Bronchial epithelial cell (primary cell): Measurements from ENCODE around the gene AKAP3. TPM values are rescaled to one million over a fixed set of nuclear protein-coding genes. Genes with fewer than 3 reads are reported as not detected.

Experiments used
- DNase-seq: peaks from one replicate; pipeline ENCODE4 v3.0.0-alpha.2; 2010; ENCODE audit warnings: low read depth
- FAIRE-seq: peaks from 2 replicates; lab custom pipeline; 2011; peaks lifted over from hg19 to GRCh38; lab: Jason Lieb, UNC
- H3K27me3 ChIP-seq: 2 replicates; pipeline ENCODE4 v1.5.1; 2011; ENCODE audit warnings: low read length; ENCODE audit not compliant: control insufficient read depth, insufficient read depth
- H3K36me3 ChIP-seq: 2 replicates; pipeline ENCODE4 v1.5.1; 2011; ENCODE audit warnings: low read length; ENCODE audit not compliant: control insufficient read depth, insufficient read depth
- H3K4me3 ChIP-seq: 2 replicates; pipeline ENCODE4 v1.5.1; 2011; ENCODE audit warnings: mild to moderate bottlenecking, low read depth, low read length, control low read depth
- CTCF ChIP-seq: IDR thresholded peaks from 2 replicates; pipeline ENCODE4 v1.5.1; 2011; ENCODE audit warnings: mild to moderate bottlenecking, moderate library complexity, low read length, control low read depth, inconsistent platforms; ENCODE audit not compliant: insufficient read depth, severe bottlenecking
- total RNA-seq: library from RNA; depleted of rRNA; stranded (reverse); fragments of >200 nt; gene quantifications from 2 replicates; pipeline ENCODE4 v1.2.1, GENCODE V29; 2014

Gene AKAP3
- total RNA-seq, 1 donor from 2014 or later = 0.53 TPM

GRCh38 chr12:4615667-4616066, 33.2 kb downstream of the AKAP3 start:
- FAIRE-seq (no peak), DNase-seq (no peak)
- Histone ChIP-seq H3K27me3 (no peaks in the 10 kb centered on the region), H3K36me3 (peaks cover 1% of the 10 kb centered on the region), H3K4me3 (no peak overlapping the region)
- no peak for TF ChIP-seq CTCF

- H3K36me3 ChIP-seq = peaks cover 6% of the 10 kb centered on the region
- FAIRE-seq (no peak), DNase-seq (no peak)
- H3K27me3 ChIP-seq = no peaks in the 10 kb centered on the region
- no peak for TF ChIP-seq CTCF
- H3K4me3 ChIP-seq = no peak overlapping the region
Measured at GRCh38 chr12:4610481-4610880, 38.4 kb downstream of the AKAP3 start.

GRCh38 chr12:4609071-4609470, 39.8 kb downstream of the AKAP3 start:
- TF ChIP-seq CTCF = no peak
- no peak for FAIRE-seq

GRCh38 chr12:4607056-4607455, 41.8 kb downstream of the AKAP3 start:
- DNase-seq (no peak), FAIRE-seq (no peak)
- H3K4me3 ChIP-seq = no peak overlapping the region
- peaks cover 6% of the 10 kb centered on the region for H3K36me3 ChIP-seq
- H3K27me3 ChIP-seq = no peaks in the 10 kb centered on the region
- TF ChIP-seq CTCF = no peak

More at GRCh38 chr12:4609071-4609470, 39.8 kb downstream of the AKAP3 start:
- Histone ChIP-seq H3K27me3 (no peaks in the 10 kb centered on the region), H3K4me3 (no peak overlapping the region), H3K36me3 (peaks cover 6% of the 10 kb centered on the region)
- DNase-seq = no peak

GRCh38 chr12:4604684-4605193, 44.1 kb downstream of the AKAP3 start:
- Histone ChIP-seq H3K36me3 (peaks cover 2% of the 10 kb centered on the region), H3K4me3 (peak overlapping the region; percentile 78), H3K27me3 (no peaks in the 10 kb centered on the region)
- FAIRE-seq = no peak
- TF ChIP-seq CTCF = peak; percentile 98
- DNase-seq = peak; percentile 87

- DNase-seq = no peak
Measured at GRCh38 chr12:4603946-4604345, 44.9 kb downstream of the AKAP3 start.

More at GRCh38 chr12:4603946-4604345, 44.9 kb downstream of the AKAP3 start:
- peaks cover 2% of the 10 kb centered on the region for H3K36me3 ChIP-seq
- H3K27me3 ChIP-seq = no peaks in the 10 kb centered on the region
- H3K4me3 ChIP-seq = no peak overlapping the region
- FAIRE-seq = no peak
- no peak for TF ChIP-seq CTCF
